ENCODE data around the gene SPATA16.

The SPATA16 gene

DNA sequence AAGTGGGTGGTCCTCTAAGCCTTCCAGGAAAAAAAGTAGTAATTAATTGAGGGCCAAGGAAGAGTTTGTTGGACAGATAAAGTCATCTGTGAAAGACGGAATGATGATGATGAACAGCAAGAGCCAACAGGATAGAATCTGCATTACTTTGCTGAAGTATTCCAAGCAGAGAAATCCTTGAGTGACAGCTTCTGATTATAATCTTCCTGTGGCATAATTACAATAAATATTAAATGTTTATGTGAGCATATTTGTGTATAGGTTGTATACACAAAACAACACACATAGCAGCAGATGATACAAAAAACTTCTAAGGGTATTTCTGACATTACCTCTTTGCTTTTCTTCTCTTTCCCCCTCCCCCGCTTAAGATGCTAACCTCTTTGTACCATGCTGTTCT is 147.6 kb downstream of the SPATA16 start:
- no peak overlapping the region for H3K4me3 ChIP-seq (replicated peaks in 1 of 2; ENCODE audit: low read depth in 2 of 2, low read length in 2 of 2)
- DNase-seq (ENCODE audit: low read depth in 2 of 2) = no peak
- TF ChIP-seq, protein P1, sequence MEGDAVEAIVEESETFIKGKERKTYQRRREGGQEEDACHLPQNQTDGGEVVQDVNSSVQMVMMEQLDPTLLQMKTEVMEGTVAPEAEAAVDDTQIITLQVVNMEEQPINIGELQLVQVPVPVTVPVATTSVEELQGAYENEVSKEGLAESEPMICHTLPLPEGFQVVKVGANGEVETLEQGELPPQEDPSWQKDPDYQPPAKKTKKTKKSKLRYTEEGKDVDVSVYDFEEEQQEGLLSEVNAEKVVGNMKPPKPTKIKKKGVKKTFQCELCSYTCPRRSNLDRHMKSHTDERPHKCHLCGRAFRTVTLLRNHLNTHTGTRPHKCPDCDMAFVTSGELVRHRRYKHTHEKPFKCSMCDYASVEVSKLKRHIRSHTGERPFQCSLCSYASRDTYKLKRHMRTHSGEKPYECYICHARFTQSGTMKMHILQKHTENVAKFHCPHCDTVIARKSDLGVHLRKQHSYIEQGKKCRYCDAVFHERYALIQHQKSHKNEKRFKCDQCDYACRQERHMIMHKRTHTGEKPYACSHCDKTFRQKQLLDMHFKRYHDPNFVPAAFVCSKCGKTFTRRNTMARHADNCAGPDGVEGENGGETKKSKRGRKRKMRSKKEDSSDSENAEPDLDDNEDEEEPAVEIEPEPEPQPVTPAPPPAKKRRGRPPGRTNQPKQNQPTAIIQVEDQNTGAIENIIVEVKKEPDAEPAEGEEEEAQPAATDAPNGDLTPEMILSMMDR (IDR thresholded peaks at IDR 0.05; ENCODE audit: low read depth, low read length) = no peak

DNA sequence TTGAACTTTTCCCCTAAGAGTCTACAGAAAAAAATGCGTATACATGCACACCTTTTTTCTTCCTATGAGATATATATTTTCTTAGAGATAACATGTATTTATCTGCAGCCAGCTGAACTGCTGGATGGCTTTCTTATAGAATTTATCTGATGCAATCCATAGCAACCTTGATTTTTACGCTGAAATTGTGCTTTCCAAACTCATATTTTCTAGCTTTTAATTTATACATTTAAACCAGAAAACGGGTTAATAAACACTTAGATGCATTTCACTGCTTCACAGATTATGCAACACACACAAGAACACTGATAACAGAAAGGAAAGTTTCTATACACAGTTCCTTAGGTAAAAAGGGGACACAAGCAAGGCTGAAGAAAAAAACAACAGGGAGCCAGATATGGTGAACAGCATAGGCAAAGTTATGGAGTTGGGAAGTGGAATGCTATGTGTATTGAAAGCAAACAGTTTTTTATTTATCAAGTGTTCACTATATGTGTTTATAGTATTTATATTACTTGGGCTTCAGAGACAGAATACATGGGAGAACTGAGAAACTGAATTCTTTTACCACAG is 149.5 kb downstream of the SPATA16 start:
- DNase-seq (ENCODE audit: low read depth in 2 of 2) = no peak
- no peak overlapping the region for H3K4me3 ChIP-seq (replicated peaks in 1 of 2; ENCODE audit: low read depth in 2 of 2, low read length in 2 of 2)
- TF ChIP-seq, protein P1 (IDR thresholded peaks at IDR 0.05; ENCODE audit: low read depth, low read length) = no peak

DNA sequence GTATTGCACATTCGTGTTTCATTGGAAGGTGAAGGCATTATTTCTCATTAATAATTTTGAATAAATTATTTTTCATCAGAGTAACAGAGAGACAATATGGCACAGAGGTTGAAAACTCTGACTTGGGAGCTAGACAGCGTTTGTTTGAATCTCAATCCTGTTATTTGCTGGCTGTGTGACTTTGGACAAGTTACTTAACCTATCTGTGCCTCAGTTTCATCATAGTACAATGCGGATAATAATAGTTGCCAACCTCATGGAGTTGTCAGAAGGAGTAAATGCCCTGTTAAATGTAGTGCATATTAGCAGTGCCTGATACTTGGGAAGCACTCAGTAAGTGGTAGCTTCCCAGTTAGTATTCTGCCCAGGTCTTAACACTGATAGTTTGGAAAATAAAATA is 151.7 kb downstream of the SPATA16 start:
- H3K4me3 ChIP-seq (replicated peaks in 1 of 2; ENCODE audit: low read depth in 2 of 2, low read length in 2 of 2) = no peak overlapping the region
- no peak for DNase-seq (ENCODE audit: low read depth in 2 of 2)
- TF ChIP-seq, protein P1 (IDR thresholded peaks at IDR 0.05; ENCODE audit: low read depth, low read length) = no peak

DNA sequence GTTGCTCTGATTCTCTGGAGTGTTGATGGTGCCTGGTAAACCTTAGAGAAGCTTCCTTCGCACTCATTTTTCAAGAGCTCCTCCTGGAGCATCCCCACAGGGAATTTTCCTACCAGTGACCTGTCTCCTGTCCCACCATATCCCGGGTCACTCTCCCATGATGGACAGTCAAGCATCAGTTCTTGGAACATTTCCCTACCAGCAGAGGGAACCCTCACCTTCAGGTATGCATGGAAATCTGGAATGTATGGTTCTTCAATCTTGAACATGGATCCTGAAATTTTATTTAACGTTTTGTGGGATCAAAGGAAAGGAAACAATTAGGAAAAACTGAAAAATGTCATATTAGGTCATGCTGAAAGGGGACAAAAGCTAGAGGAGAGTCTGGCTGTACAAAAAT is 153.8 kb downstream of the SPATA16 start:
- H3K4me3 ChIP-seq (replicated peaks in 1 of 2; ENCODE audit: low read depth in 2 of 2, low read length in 2 of 2) = no peak overlapping the region
- TF ChIP-seq, protein P1 (IDR thresholded peaks at IDR 0.05; ENCODE audit: low read depth, low read length) = no peak
- DNase-seq (ENCODE audit: low read depth in 2 of 2) = peak in 1 of 2 donors; percentile 2

DNA sequence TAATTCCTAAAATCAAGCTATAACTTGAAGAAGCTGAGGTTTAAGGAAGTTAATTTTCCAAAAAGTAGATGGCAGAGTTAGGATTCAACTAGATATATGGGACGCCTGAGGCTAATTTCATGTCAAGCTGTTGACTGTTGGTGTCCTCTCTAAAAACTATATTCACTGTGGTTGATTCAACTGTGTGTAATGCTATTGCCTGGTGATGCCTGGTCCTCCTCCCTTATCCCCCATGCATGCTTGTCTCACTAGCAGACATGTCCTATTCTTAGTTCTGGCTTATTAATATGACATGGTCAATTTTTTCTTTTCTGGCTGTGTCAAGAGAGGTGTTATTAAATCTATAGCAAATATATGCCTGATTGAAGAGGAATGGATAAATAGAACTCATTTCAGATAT is 156.1 kb downstream of the SPATA16 start:
- no peak overlapping the region for H3K4me3 ChIP-seq (replicated peaks in 1 of 2; ENCODE audit: low read depth in 2 of 2, low read length in 2 of 2)
- TF ChIP-seq, protein P1 (IDR thresholded peaks at IDR 0.05; ENCODE audit: low read depth, low read length) = no peak
- no peak for DNase-seq (ENCODE audit: low read depth in 2 of 2)

DNA sequence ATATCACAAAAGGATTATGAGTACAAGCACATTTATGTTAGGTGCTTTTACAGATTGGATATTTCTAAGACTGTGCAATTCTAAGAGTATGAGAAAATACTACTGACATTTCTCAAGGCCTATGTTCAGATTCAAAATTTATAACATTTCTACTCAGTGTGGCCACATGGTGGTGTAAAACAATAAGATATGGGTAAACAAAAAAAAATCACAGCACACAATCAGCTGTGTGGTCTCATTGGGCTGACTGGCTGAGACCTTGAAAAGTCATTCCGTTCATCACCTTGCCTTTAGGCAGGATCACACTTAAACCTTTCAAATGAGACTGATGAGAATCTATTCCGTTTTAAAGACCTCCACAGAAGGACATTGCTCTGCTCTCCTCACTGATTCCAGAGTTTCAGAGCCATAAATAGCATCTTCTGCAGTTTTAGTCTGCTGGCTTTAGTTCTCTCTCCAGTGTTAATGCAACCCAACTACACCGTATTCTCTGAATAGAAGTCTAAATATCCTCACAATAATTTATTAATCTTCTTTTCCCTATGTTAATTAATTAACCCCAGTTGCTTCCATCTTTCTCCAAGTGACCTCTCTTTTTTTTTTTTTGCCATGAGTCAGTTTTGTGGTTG is 158.2 kb downstream of the SPATA16 start:
- TF ChIP-seq, protein P1 (IDR thresholded peaks at IDR 0.05; ENCODE audit: low read depth, low read length) = peak; percentile 6
- no peak overlapping the region for H3K4me3 ChIP-seq (replicated peaks in 1 of 2; ENCODE audit: low read depth in 2 of 2, low read length in 2 of 2)
- DNase-seq (ENCODE audit: low read depth in 2 of 2) = peak; percentile 11 to 42
